ENCODE data around the gene NHLH2.

The NHLH2 gene

GRCh38 chr1:115815694-115816093, 25.2 kb downstream of the NHLH2 start:
- no peak for DNase-seq
- H3K27ac ChIP-seq = no peak overlapping the region
- no peaks in the 10 kb centered on the region for H3K9me3 ChIP-seq (ENCODE audit: severe bottlenecking)
- no peak overlapping the region for H3K4me3 ChIP-seq (ENCODE audit: low read depth, low read length)
- no peaks in the 10 kb centered on the region for H3K36me3 ChIP-seq
- H3K27me3 ChIP-seq (ENCODE audit: insufficient read depth, low read depth, severe bottlenecking) = no peaks in the 10 kb centered on the region
- TF ChIP-seq, protein P1, sequence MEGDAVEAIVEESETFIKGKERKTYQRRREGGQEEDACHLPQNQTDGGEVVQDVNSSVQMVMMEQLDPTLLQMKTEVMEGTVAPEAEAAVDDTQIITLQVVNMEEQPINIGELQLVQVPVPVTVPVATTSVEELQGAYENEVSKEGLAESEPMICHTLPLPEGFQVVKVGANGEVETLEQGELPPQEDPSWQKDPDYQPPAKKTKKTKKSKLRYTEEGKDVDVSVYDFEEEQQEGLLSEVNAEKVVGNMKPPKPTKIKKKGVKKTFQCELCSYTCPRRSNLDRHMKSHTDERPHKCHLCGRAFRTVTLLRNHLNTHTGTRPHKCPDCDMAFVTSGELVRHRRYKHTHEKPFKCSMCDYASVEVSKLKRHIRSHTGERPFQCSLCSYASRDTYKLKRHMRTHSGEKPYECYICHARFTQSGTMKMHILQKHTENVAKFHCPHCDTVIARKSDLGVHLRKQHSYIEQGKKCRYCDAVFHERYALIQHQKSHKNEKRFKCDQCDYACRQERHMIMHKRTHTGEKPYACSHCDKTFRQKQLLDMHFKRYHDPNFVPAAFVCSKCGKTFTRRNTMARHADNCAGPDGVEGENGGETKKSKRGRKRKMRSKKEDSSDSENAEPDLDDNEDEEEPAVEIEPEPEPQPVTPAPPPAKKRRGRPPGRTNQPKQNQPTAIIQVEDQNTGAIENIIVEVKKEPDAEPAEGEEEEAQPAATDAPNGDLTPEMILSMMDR (IDR thresholded peaks at IDR 0.05; ENCODE audit: low read depth, low read length) = no peak

- DNase-seq = no peak
- no peaks in the 10 kb centered on the region for H3K36me3 ChIP-seq
- TF ChIP-seq, protein P1 (IDR thresholded peaks at IDR 0.05; ENCODE audit: low read depth, low read length) = no peak
- no peaks in the 10 kb centered on the region for H3K27me3 ChIP-seq (ENCODE audit: insufficient read depth, low read depth, severe bottlenecking)
- H3K9me3 ChIP-seq (ENCODE audit: severe bottlenecking) = no peaks in the 10 kb centered on the region
- H3K4me3 ChIP-seq (ENCODE audit: low read depth, low read length) = no peak overlapping the region
- H3K27ac ChIP-seq = no peak overlapping the region
Observed at GRCh38 chr1:115814685-115815398, 26.1 kb downstream of the NHLH2 start.

DNA sequence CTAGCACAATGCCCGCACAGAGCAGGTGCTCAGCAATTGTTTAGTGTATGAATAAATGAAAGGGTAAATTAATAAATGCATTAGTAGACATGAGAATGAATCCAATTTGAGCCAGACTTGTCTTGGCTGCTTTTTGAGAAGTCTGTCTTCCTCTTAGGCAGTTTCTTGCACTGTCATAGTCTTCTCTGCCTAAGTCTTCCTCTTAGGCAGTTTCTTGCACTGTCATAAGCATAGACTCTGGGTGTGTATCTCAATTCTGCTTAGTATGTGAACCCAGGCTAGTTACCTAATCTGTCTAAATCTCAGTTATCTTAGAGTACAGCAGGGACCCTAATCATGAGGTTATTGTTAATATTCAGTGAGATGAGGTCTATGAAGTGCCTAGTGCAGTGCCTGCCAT, 27.2 kb downstream of the NHLH2 start:
- DNase-seq = no peak
- TF ChIP-seq, protein P1 (IDR thresholded peaks at IDR 0.05; ENCODE audit: low read depth, low read length) = no peak
- H3K27me3 ChIP-seq (ENCODE audit: insufficient read depth, low read depth, severe bottlenecking) = no peaks in the 10 kb centered on the region
- no peaks in the 10 kb centered on the region for H3K9me3 ChIP-seq (ENCODE audit: severe bottlenecking)
- H3K27ac ChIP-seq = no peak overlapping the region
- H3K4me3 ChIP-seq (ENCODE audit: low read depth, low read length) = no peak overlapping the region
- H3K36me3 ChIP-seq = no peaks in the 10 kb centered on the region

DNA sequence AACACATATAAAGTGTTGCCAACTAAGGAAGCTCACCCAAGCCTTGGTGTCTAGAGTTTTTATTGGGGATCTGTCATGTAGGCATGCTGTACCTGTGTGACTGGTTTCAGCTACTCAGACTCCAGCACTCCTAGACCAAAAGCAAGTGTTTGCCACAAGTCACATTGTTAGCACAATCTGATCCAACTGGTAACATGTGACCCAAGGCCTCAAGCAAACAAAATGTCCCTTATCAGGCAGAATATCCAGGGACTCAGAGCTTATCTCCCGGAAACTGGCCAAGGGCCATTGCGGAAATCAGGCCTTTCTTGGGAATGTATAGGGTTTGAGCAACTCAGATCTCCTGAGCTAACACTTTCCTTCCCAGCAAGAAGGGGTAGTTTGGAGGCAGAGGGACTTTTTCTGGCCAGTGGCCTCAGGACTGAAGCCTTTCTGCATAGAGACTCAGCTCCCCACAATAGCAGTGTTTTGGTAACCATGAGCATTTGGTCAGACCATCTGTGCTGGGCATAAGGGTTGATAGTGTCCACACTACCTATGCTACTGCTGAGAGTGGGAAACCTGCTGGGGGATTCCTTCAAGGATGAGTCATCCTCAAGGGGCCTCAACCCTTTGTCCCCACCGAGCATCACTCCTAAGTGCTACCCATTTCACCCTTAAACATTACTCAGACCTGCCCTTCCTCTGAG, 29.6 kb downstream of the NHLH2 start:
- H3K36me3 ChIP-seq = no peaks in the 10 kb centered on the region
- H3K27me3 ChIP-seq (ENCODE audit: insufficient read depth, low read depth, severe bottlenecking) = no peaks in the 10 kb centered on the region
- DNase-seq = no peak
- H3K4me3 ChIP-seq (ENCODE audit: low read depth, low read length) = no peak overlapping the region
- H3K9me3 ChIP-seq (ENCODE audit: severe bottlenecking) = no peaks in the 10 kb centered on the region
- no peak overlapping the region for H3K27ac ChIP-seq
- TF ChIP-seq, protein P1 (IDR thresholded peaks at IDR 0.05; ENCODE audit: low read depth, low read length) = no peak

GRCh38 chr1:115810609-115811008, 30.3 kb downstream of the NHLH2 start:
- no peak for DNase-seq
- no peaks in the 10 kb centered on the region for H3K36me3 ChIP-seq
- TF ChIP-seq, protein P1 (IDR thresholded peaks at IDR 0.05; ENCODE audit: low read depth, low read length) = no peak
- H3K4me3 ChIP-seq (ENCODE audit: low read depth, low read length) = no peak overlapping the region
- no peaks in the 10 kb centered on the region for H3K27me3 ChIP-seq (ENCODE audit: insufficient read depth, low read depth, severe bottlenecking)
- no peak overlapping the region for H3K27ac ChIP-seq
- H3K9me3 ChIP-seq (ENCODE audit: severe bottlenecking) = no peaks in the 10 kb centered on the region

Data from WERI-Rb-1 (cell line).